WTC11 (cell line): ENCODE data around the gene SPRR2B. TPM values are rescaled to one million over a fixed set of nuclear protein-coding genes. Genes with fewer than 3 reads are reported as not detected.

ENCODE experiments used
- ATAC-seq: fragments of 200-7000 bp; cut with Tn5 transposase; 2 replicates; pipeline ENCODE4 v1.10.0; 2021; ENCODE audit warnings: mild to moderate bottlenecking, moderate library complexity
- CTCF ChIA-PET: fragments of 300-600 bp; sonication (Branson Sonifier 250); formaldehyde crosslinking; loops from one replicate; lab custom pipeline; 2021; ENCODE audit warnings: antibody characterized with exemption; lab: Charles Lee
- POLR2A ChIA-PET: fragments of 350-600 bp; sonication (Branson Sonifier 250); formaldehyde crosslinking; loops from one replicate; lab custom pipeline; 2021; ENCODE audit warnings: antibody characterized with exemption; lab: Charles Lee
- DNase-seq: peaks from one replicate; pipeline ENCODE4 v3.0.0; 2021; ENCODE audit warnings: low spot score
- H3K27ac Mint-ChIP-seq: 2 replicates; pipeline ENCODE4 v1.8.0; 2021; ENCODE audit warnings: mixed read lengths
- H3K27me3 Mint-ChIP-seq: 2 replicates; pipeline ENCODE4 v1.8.0; 2021; ENCODE audit warnings: low read depth, mild to moderate bottlenecking, moderate library complexity, mixed read lengths
- H3K36me3 Mint-ChIP-seq: 2 replicates; pipeline ENCODE4 v1.8.0; 2021; ENCODE audit warnings: mixed read lengths
- H3K4me1 Mint-ChIP-seq: 2 replicates; pipeline ENCODE4 v1.8.0; 2022; ENCODE audit warnings: mixed read lengths
- H3K4me3 Mint-ChIP-seq: 2 replicates; pipeline ENCODE4 v1.8.0; 2021; ENCODE audit warnings: mild to moderate bottlenecking, moderate library complexity, mixed read lengths
- H3K9me3 Mint-ChIP-seq: 2 replicates; pipeline ENCODE4 v1.8.0; 2021; ENCODE audit warnings: mixed read lengths
- ATF1 ChIP-seq: sonication (generic); formaldehyde crosslinking; IDR thresholded peaks from 2 replicates; pipeline ENCODE4 v1.8.1; 2023; ENCODE audit warnings: mild to moderate bottlenecking, moderate library complexity, missing genetic modification reagents
- CDX4 ChIP-seq: fragments of 250-450 bp; sonication (Bioruptor Pico); IDR thresholded peaks from 2 replicates; pipeline ENCODE4 v1.9.0; 2021; ENCODE audit warnings: moderate library complexity, mild to moderate bottlenecking, inconsistent platforms, borderline replicate concordance
- CREM ChIP-seq: sonication (generic); formaldehyde crosslinking; IDR thresholded peaks from 2 replicates; pipeline ENCODE4 v1.8.1; 2022; ENCODE audit warnings: mild to moderate bottlenecking, missing genetic modification reagents, moderate library complexity
- GABPB1 ChIP-seq: sonication (generic); formaldehyde crosslinking; IDR thresholded peaks from 2 replicates; pipeline ENCODE4 v1.8.1; 2023; ENCODE audit warnings: mild to moderate bottlenecking, missing genetic modification reagents
- MYBL2 ChIP-seq: sonication (generic); formaldehyde crosslinking; IDR thresholded peaks from 2 replicates; pipeline ENCODE4 v1.8.1; 2023; ENCODE audit warnings: mild to moderate bottlenecking, moderate library complexity, missing genetic modification reagents
- NFYB ChIP-seq: sonication (generic); formaldehyde crosslinking; conservative IDR thresholded peaks from 2 replicates; pipeline ENCODE4 v1.8.0; 2022; ENCODE audit warnings: low read depth, missing genetic modification reagents
- OVOL2 ChIP-seq: fragments of 250-450 bp; sonication (Bioruptor Pico); IDR thresholded peaks from 2 replicates; pipeline ENCODE4 v1.9.0; 2021; ENCODE audit warnings: mild to moderate bottlenecking, borderline replicate concordance
- RORB ChIP-seq: fragments of 250-450 bp; sonication (Bioruptor Pico); IDR thresholded peaks from 2 replicates; pipeline ENCODE4 v1.9.0; 2021; ENCODE audit warnings: mild to moderate bottlenecking
- SMAD4 ChIP-seq: sonication (generic); formaldehyde crosslinking; IDR thresholded peaks from 2 replicates; pipeline ENCODE4 v1.8.0; 2022; ENCODE audit warnings: mild to moderate bottlenecking, missing genetic modification reagents
- TEAD4 ChIP-seq: sonication (generic); formaldehyde crosslinking; IDR thresholded peaks from 2 replicates; pipeline ENCODE4 v1.8.0; 2022; ENCODE audit warnings: mild to moderate bottlenecking, missing genetic modification reagents
- TP53 ChIP-seq: sonication (generic); formaldehyde crosslinking; IDR thresholded peaks from 2 replicates; pipeline ENCODE4 v1.8.1; 2023; ENCODE audit warnings: mild to moderate bottlenecking, missing genetic modification reagents
- ZBTB21 ChIP-seq: sonication (generic); formaldehyde crosslinking; IDR thresholded peaks from 2 replicates; pipeline ENCODE4 v1.8.1; 2023; ENCODE audit warnings: mild to moderate bottlenecking, missing genetic modification reagents, borderline replicate concordance
- ZBTB43 ChIP-seq: sonication (generic); formaldehyde crosslinking; IDR thresholded peaks from 2 replicates; pipeline ENCODE4 v1.8.1; 2023; ENCODE audit warnings: mild to moderate bottlenecking, missing genetic modification reagents
- ZNF121 ChIP-seq: sonication (generic); formaldehyde crosslinking; IDR thresholded peaks from 2 replicates; pipeline ENCODE4 v1.8.0; 2023; ENCODE audit warnings: missing genetic modification reagents
- ZNF219 ChIP-seq: sonication (generic); formaldehyde crosslinking; IDR thresholded peaks from 2 replicates; pipeline ENCODE4 v1.8.0; 2023; ENCODE audit warnings: missing genetic modification reagents, mild to moderate bottlenecking, borderline replicate concordance
- ZNF232 ChIP-seq: sonication (generic); formaldehyde crosslinking; IDR thresholded peaks from 2 replicates; pipeline ENCODE4 v1.8.0; 2022; ENCODE audit warnings: mild to moderate bottlenecking, missing genetic modification reagents
- ZNF396 ChIP-seq: fragments of 250-450 bp; sonication (Bioruptor Pico); IDR thresholded peaks from 2 replicates; pipeline ENCODE4 v1.8.0; 2021; ENCODE audit warnings: mild to moderate bottlenecking, moderate library complexity, borderline replicate concordance
- total RNA-seq: library from RNA; stranded (reverse); gene quantifications from 3 replicates; pipeline ENCODE4 v1.2.3, GENCODE V29; 2021
- TF ChIP-seq, protein P1 (sequence below): sonication (generic); formaldehyde crosslinking; IDR thresholded peaks from 2 replicates; pipeline ENCODE4 v1.8.0; 2023; ENCODE audit warnings: missing genetic modification reagents
- TF ChIP-seq, protein P2 (sequence below): fragments of 250-450 bp; sonication (Bioruptor Pico); IDR thresholded peaks from 2 replicates; pipeline ENCODE4 v2.1.2; 2022; ENCODE audit warnings: mild to moderate bottlenecking, moderate library complexity
- TF ChIP-seq, protein P3 (sequence below): sonication (generic); formaldehyde crosslinking; IDR thresholded peaks from 2 replicates; pipeline ENCODE4 v1.8.1; 2022; ENCODE audit warnings: mild to moderate bottlenecking, missing genetic modification reagents, moderate library complexity, borderline replicate concordance

SPRR2B gene
- total RNA-seq, 1 experiment from 2014 or later, result not detected

DNA sequence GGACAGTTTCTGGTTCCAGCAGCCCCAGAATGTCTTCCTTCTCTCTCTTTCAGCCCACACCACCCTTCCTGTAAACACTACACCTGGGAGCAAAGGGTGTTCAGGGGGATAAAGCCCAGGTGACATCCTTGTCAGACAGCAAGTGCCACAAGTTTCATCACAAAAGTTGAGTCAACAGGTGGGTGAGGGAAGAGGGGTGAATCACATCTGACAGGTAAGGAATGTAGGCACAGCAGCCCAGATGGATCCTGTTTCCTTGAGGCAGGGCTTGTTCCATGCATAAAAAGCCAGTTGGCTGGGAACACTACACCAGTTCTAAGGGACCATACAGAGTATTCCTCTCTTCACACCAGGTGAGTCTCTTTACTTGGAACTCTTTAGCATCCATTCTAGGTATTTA is 40.5 kb downstream of the SPRR2B start, which contains the start of gene SPRR1B:
TSS of gene SPRR1B (plus strand) at position 309 of the 400 bp plus-strand sequence. CDS start 1,143 bp downstream, outside the sequence.
- no peak within 1 kb of the TSS for H3K4me3 Mint-ChIP-seq
- ChIA-PET POLR2A (no interaction called here), CTCF (no interaction called here)
- H3K9me3 Mint-ChIP-seq, result peaks cover 14% of the 10 kb centered on the region
- H3K4me1 Mint-ChIP-seq, result peaks cover 19% of the 10 kb centered on the region
- ATAC-seq, result no peak
- DNase-seq, result no peak
- H3K36me3 Mint-ChIP-seq, result no peaks in the 10 kb centered on the region
- no peak for TF ChIP-seq ZNF121 (CRISPR knock-in tag)
- no peak for TF ChIP-seq MYBL2
- no peak for TF ChIP-seq ZNF396 (CRISPR knock-in tag)
- TF ChIP-seq CDX4, result no peak
- no peak for TF ChIP-seq ZBTB43
- no peak for TF ChIP-seq TEAD4 (CRISPR knock-in tag)
- no peak for TF ChIP-seq SMAD4 (CRISPR knock-in tag)
- no peak for TF ChIP-seq ZNF219 (CRISPR knock-in tag)
- TF ChIP-seq, protein P1, sequence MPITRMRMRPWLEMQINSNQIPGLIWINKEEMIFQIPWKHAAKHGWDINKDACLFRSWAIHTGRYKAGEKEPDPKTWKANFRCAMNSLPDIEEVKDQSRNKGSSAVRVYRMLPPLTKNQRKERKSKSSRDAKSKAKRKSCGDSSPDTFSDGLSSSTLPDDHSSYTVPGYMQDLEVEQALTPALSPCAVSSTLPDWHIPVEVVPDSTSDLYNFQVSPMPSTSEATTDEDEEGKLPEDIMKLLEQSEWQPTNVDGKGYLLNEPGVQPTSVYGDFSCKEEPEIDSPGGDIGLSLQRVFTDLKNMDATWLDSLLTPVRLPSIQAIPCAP (CRISPR knock-in tag), result no peak
- no peak for TF ChIP-seq TP53 (CRISPR knock-in tag)
- TF ChIP-seq ATF1 (CRISPR knock-in tag), result no peak
- TF ChIP-seq, protein P2, sequence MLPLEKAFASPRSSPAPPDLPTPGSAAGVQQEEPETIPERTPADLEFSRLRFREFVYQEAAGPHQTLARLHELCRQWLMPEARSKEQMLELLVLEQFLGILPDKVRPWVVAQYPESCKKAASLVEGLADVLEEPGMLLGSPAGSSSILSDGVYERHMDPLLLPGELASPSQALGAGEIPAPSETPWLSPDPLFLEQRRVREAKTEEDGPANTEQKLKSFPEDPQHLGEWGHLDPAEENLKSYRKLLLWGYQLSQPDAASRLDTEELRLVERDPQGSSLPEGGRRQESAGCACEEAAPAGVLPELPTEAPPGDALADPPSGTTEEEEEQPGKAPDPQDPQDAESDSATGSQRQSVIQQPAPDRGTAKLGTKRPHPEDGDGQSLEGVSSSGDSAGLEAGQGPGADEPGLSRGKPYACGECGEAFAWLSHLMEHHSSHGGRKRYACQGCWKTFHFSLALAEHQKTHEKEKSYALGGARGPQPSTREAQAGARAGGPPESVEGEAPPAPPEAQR (CRISPR knock-in tag), result no peak
- H3K27me3 Mint-ChIP-seq, result no peaks in the 10 kb centered on the region
- H3K27ac Mint-ChIP-seq, result no peak within 1 kb of the TSS; the same call in 1 of the 2 replicates

- no peak for ATAC-seq
- no peaks in the 10 kb centered on the region for H3K36me3 Mint-ChIP-seq
- TF ChIP-seq GABPB1 (CRISPR knock-in tag) (no peak), RORB (no peak), OVOL2 (CRISPR knock-in tag) (no peak), ZBTB21 (CRISPR knock-in tag) (no peak), CREM (CRISPR knock-in tag) (no peak), ZNF232 (no peak), TP53 (CRISPR knock-in tag) (no peak), NFYB (CRISPR knock-in tag) (no peak)
- TF ChIP-seq, protein P3, sequence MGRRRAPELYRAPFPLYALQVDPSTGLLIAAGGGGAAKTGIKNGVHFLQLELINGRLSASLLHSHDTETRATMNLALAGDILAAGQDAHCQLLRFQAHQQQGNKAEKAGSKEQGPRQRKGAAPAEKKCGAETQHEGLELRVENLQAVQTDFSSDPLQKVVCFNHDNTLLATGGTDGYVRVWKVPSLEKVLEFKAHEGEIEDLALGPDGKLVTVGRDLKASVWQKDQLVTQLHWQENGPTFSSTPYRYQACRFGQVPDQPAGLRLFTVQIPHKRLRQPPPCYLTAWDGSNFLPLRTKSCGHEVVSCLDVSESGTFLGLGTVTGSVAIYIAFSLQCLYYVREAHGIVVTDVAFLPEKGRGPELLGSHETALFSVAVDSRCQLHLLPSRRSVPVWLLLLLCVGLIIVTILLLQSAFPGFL (CRISPR knock-in tag), result no peak
- TF ChIP-seq, all 79 proteins: peak for 0
- H3K9me3 Mint-ChIP-seq, result peaks cover 14% of the 10 kb centered on the region
- no peak for DNase-seq
- CTCF ChIA-PET, result no interaction called here
- peaks cover 19% of the 10 kb centered on the region for H3K4me1 Mint-ChIP-seq
- H3K27ac Mint-ChIP-seq, result no peak overlapping the region
- no peaks in the 10 kb centered on the region for H3K27me3 Mint-ChIP-seq
- no peak overlapping the region for H3K4me3 Mint-ChIP-seq
- POLR2A ChIA-PET, result no interaction called here
Measured at GRCh38 chr1:153028766-153029165, 42.6 kb downstream of the SPRR2B start.
